Prostate gland (tissue), 2 donors: Measurements from ENCODE around the gene LTC4S. TPM values are rescaled to one million over a fixed set of nuclear protein-coding genes. Genes with fewer than 3 reads are reported as not detected.

Source experiments
- DNase-seq: peaks from one replicate; pipeline ENCODE4 v3.0.0-alpha.2; 2019; ENCODE audit warnings: low spot score
- H3K27ac ChIP-seq, 2 donors: fragments of 200-600 bp; sonication (generic); 2 replicates each; pipeline ENCODE4 v1.5.1; 2017 to 2019
- H3K27me3 ChIP-seq: fragments of 200-600 bp; sonication (generic); replicated peaks from 2 replicates; pipeline ENCODE4 v1.5.1; 2019; ENCODE audit not compliant: insufficient read depth
- H3K36me3 ChIP-seq, 2 donors: fragments of 200-600 bp; sonication (generic); 1 replicate in 1 of 2; 2 replicates in 1 of 2; pipeline versions ENCODE4 v1.5.1 to v1.8.1; 2017 to 2019
- H3K4me1 ChIP-seq: fragments of 200-600 bp; sonication (generic); replicated peaks from 2 replicates; pipeline ENCODE4 v1.5.1; 2019
- H3K4me3 ChIP-seq, 2 donors: fragments of 200-600 bp; sonication (generic); 2 replicates each; pipeline ENCODE4 v1.5.1; 2017 to 2019
- H3K9me3 ChIP-seq: fragments of 200-600 bp; sonication (generic); 2 replicates; pipeline ENCODE4 v1.5.1; 2017
- POLR2A ChIP-seq: fragments of 450-650 bp; IDR thresholded peaks from one replicate; pipeline ENCODE4 v1.6.1; 2016; ENCODE audit warnings: antibody characterized with exemption, mild to moderate bottlenecking
- POLR2AphosphoS5 ChIP-seq: sonication (generic); formaldehyde crosslinking; IDR thresholded peaks from one replicate; pipeline ENCODE4 v1.6.1; 2017; ENCODE audit warnings: antibody characterized with exemption
- WGBS: methylation state at CpG from one replicate; pipeline ENCODE4 v1.1.5; 2018; 5-methylcytosine and 5-hydroxymethylcytosine counted together
- intact Hi-C: fragments of 100-400 bp; cut with DNase I; formaldehyde crosslinking; loops from one replicate; pipeline ENCODE4 v1.14.2; 2022
- total RNA-seq, 2 donors: library from RNA; depleted of rRNA; stranded (reverse); fragments of >200 nt; gene quantifications; one replicate each; pipeline ENCODE4 v1.1.0, GENCODE V29; 2016
- TF ChIP-seq, protein P1 (sequence below), 4 experiments: fragments of 200-600 bp in 2 of 4; fragments of 450-650 bp in 2 of 4; sonication (generic) in 2 of 4; IDR thresholded peaks; 1 replicate in 3 of 4; 2 replicates in 1 of 4; pipeline ENCODE4 v1.5.1; 2016 to 2019; ENCODE audit warnings: antibody characterized with exemption in 4 of 4, mild to moderate bottlenecking in 2 of 4, moderate library complexity in 2 of 4

Gene LTC4S
- total RNA-seq, 2 donors from 2014 or later, result 7.8 to 8.2 TPM

DNA sequence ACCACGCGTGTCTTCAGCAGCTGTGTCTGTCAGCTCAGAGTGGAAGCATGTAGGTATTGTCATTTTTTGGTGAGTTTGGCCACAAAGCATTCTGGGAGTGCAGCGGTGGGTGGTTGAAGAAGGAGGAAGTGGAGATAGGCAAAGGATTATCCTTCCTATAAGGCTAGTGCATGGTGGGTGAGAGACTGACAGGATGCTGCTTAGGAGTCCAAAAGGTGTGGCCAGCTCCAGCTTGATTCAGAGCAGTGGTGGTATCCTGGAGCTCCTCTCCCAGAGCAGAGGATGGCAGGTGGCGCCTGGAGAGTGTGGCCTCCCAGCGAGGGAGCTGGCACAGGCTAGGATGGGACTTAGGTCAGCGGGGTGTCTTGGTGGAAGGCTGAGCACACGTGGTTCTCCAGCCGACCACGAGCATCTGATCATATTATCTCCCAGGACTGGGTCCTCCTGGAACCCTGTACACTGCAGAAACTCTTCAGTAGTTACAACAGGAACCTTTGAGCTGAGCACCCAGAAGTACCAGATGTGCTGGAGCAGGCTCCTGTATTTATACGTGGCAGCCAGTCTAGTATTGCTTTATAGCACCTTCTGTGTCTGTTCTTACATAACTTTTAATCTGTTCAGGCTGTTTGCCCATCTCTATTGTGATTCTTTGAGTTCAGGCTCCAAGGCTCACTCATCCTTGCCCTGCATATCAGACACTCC lies 31.6 kb upstream of the LTC4S start:
- 39% methylated on average over 10 of the region's 10 CpGs for WGBS
- intact Hi-C loops, result loop anchor here (5.0 kb wide), 1 partner anchor 35 kb away; no protein-coding TSS in a partner anchor
- Histone ChIP-seq H3K27me3 (no peaks in the 10 kb centered on the region), H3K4me1 (peaks cover 6% of the 10 kb centered on the region), H3K27ac (no peak overlapping the region), H3K4me3 (no peak overlapping the region), H3K9me3 (no peaks in the 10 kb centered on the region), H3K36me3 (peaks cover 0 to 6% of the 10 kb centered on the region in 2 donors)
- TF ChIP-seq, protein P1, sequence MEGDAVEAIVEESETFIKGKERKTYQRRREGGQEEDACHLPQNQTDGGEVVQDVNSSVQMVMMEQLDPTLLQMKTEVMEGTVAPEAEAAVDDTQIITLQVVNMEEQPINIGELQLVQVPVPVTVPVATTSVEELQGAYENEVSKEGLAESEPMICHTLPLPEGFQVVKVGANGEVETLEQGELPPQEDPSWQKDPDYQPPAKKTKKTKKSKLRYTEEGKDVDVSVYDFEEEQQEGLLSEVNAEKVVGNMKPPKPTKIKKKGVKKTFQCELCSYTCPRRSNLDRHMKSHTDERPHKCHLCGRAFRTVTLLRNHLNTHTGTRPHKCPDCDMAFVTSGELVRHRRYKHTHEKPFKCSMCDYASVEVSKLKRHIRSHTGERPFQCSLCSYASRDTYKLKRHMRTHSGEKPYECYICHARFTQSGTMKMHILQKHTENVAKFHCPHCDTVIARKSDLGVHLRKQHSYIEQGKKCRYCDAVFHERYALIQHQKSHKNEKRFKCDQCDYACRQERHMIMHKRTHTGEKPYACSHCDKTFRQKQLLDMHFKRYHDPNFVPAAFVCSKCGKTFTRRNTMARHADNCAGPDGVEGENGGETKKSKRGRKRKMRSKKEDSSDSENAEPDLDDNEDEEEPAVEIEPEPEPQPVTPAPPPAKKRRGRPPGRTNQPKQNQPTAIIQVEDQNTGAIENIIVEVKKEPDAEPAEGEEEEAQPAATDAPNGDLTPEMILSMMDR (IDR thresholded peaks at IDR 0.05), result no peak
- TF ChIP-seq POLR2AphosphoS5 (no peak), POLR2A (no peak)
- peak; percentile 14 for DNase-seq

DNA sequence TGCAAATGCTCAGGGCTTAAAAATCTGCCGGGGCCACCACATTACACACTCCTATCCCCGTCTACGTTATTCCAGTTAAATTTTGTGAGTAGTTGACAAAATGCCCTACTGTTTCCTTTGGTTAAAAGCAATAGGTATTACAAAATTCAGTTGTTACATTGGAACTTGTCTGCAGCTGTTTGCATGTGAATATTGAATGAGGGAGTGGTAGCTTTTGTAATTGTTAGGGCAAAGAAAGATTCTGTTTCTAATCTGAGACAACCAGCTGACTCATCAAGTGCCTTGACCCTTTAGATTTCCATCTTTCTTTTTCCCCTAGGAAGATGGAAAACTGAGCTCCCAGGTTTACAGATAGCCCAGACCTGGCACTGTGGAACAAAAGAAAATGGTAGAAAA lies 31.0 kb upstream of the LTC4S start:
- WGBS, result 13% methylated on average over 3 of the region's 3 CpGs
- H3K9me3 ChIP-seq, result no peaks in the 10 kb centered on the region
- no peak overlapping the region for H3K4me3 ChIP-seq
- no peak for DNase-seq
- intact Hi-C loops, result loop anchor here (5.0 kb wide), 1 partner anchor 35 kb away; no protein-coding TSS in a partner anchor
- no peaks in the 10 kb centered on the region for H3K27me3 ChIP-seq
- peaks cover 6% of the 10 kb centered on the region for H3K4me1 ChIP-seq
- peaks cover 0 to 6% of the 10 kb centered on the region in 2 donors for H3K36me3 ChIP-seq
- H3K27ac ChIP-seq, result no peak overlapping the region
- TF ChIP-seq POLR2AphosphoS5 (no peak), POLR2A (no peak)
- TF ChIP-seq, protein P1 (IDR thresholded peaks at IDR 0.05), result no peak

DNA sequence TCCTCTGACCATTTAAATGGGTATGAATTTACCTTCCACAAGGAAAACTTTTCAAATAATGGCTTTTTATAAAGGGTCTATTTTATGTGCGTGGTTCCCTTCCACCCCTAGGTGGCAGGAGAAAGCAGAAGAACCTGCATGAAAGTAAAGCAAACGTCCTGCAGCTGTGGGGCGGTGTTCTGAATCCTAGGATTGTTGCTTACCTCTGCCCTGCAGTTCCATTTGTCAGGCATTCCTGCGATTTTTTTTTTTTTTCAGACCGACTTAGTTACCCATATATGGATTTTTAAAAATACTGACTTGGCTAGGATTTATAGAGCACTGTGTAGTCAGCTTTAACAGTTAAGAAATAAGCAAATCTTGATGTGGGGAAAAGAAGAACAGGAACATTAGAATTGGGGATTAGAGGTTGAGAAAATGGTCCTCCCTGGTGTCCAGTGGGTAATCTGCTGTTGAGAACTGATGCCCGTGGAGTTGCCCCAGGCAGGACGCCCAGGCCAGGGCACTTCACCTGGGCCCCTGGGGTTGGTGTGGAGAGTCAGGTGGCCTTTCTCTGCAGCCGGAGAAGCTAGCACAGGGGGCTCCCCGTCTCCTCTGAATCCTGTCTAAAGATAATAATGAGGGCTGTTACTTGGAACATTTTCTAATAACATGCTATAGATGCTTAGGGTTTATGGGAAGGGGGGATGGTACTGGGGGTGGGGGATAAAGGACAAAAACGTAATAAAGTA lies 30.4 kb upstream of the LTC4S start:
- intact Hi-C loops, result loop anchor here (5.0 kb wide), 1 partner anchor 34 kb away; no protein-coding TSS in a partner anchor
- peaks cover 0 to 6% of the 10 kb centered on the region in 2 donors for H3K36me3 ChIP-seq
- peaks cover 6% of the 10 kb centered on the region for H3K4me1 ChIP-seq
- no peaks in the 10 kb centered on the region for H3K27me3 ChIP-seq
- WGBS, result 23% methylated on average over 10 of the region's 10 CpGs
- H3K4me3 ChIP-seq, result no peak overlapping the region
- H3K9me3 ChIP-seq, result no peaks in the 10 kb centered on the region
- DNase-seq, result peak; percentile 67
- peak overlapping the region in 1 of 2 donors; percentile 15 for H3K27ac ChIP-seq
- TF ChIP-seq, protein P1 (IDR thresholded peaks at IDR 0.05), result peak; percentile 56 to 88 (median 83)
- no peak for TF ChIP-seq POLR2A
- TF ChIP-seq POLR2AphosphoS5, result peak; percentile 78

DNA sequence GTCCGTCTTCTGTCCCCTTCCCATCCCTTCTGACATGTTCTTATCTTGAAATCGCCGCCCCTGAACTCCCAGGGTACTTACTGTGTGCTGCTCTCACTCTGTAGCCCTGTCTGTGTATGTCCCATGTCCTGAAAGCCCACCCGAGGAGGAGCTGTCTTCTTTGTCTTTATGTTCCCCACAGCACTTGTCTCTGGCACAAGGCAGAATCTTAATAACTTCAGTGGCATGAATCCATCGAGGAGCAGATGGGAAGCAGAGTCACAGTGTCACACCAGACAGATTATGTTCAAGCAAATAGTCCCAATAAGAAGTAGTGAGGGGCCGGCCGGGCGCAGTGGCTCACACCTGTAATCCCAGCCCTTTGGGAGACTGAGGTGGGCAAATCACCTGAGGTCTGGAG lies 29.7 kb upstream of the LTC4S start:
- DNase-seq, result no peak
- H3K4me1 ChIP-seq, result peaks cover 6% of the 10 kb centered on the region
- no peak overlapping the region for H3K4me3 ChIP-seq
- intact Hi-C loops, result loop anchor here (5.0 kb wide), 1 partner anchor 33 kb away; no protein-coding TSS in a partner anchor
- no peaks in the 10 kb centered on the region for H3K27me3 ChIP-seq
- H3K9me3 ChIP-seq, result no peaks in the 10 kb centered on the region
- TF ChIP-seq, protein P1 (IDR thresholded peaks at IDR 0.05), result no peak
- TF ChIP-seq POLR2AphosphoS5 (no peak), POLR2A (no peak)
- 65% methylated on average over 8 of the region's 8 CpGs for WGBS
- H3K36me3 ChIP-seq, result peaks cover 0 to 10% of the 10 kb centered on the region in 2 donors
- H3K27ac ChIP-seq, result peak overlapping the region in 1 of 2 donors; percentile 15
